ENCODE measurements around the gene GK. TPM values are rescaled to one million over a fixed set of nuclear protein-coding genes. Genes with fewer than 3 reads are reported as not detected.

Gene GK
- total and polyA plus RNA-seq, 2 of the 8 experiments (the other 6 are each of a cell fraction or from before 2014, with no cell fraction given), result 2.9 to 11.2 TPM

GRCh38 chrX:30635630-30636029 is 17.6 kb upstream of the GK start:
- no peak overlapping the region for H4K5ac ChIP-seq (ENCODE audit: insufficient read length, low read depth, low read length)
- no peaks in the 10 kb centered on the region for H4K20me1 ChIP-seq (replicated peaks in 1 of 2; ENCODE audit: control insufficient read depth in 1 of 2, insufficient read depth in 2 of 2, low read length in 2 of 2)
- H3K4me3 ChIP-seq (ENCODE audit: extremely low read depth in 1 of 4, insufficient read depth in 2 of 4, low read depth in 3 of 4, low read length in 4 of 4), result no peak overlapping the region
- H3K79me1 ChIP-seq (ENCODE audit: low read depth, low read length), result no peaks in the 10 kb centered on the region
- H3K36me3 ChIP-seq (ENCODE audit: control insufficient read depth in 2 of 4, insufficient read depth in 4 of 4, low read length in 3 of 4), result no peaks in the 10 kb centered on the region
- no peaks in the 10 kb centered on the region for H3K79me2 ChIP-seq (ENCODE audit: control insufficient read depth in 1 of 2, insufficient read depth in 2 of 2, low read length in 2 of 2)
- WGBS, 2 experiments (ENCODE audit: extremely low coverage in 1 of 2, insufficient coverage in 1 of 2, insufficient read length in 1 of 2, insufficient replicate concordance in 2 of 2, low coverage in 1 of 2, low lambda C conversion rate in 2 of 2, missing lambda C conversion rate in 1 of 2), result 73% methylated on average over 4 of the region's 4 CpGs; no CpG with 5 or more reads in 1 of the 2 experiments
- H3K14ac ChIP-seq (ENCODE audit: insufficient read length), result no peak overlapping the region
- no peak for FAIRE-seq
- H3K27ac ChIP-seq (ENCODE audit: low read depth, low read length), result no peak overlapping the region
- H3K4ac ChIP-seq (replicated peaks; ENCODE audit: insufficient read length, low read depth, low read length), result no peak overlapping the region
- no peak overlapping the region for H3K23ac ChIP-seq (ENCODE audit: insufficient read length)
- no peak overlapping the region for H3K4me2 ChIP-seq (ENCODE audit: insufficient read depth in 1 of 2, low read depth in 2 of 2, low read length in 2 of 2)
- H2AK5ac ChIP-seq (ENCODE audit: low read depth, low read length), result no peak overlapping the region
- no peaks in the 10 kb centered on the region for H3K27me3 ChIP-seq (replicated peaks in 1 of 4; ENCODE audit: control insufficient read depth in 3 of 4, extremely low read depth in 1 of 4, insufficient read depth in 3 of 4, low read length in 3 of 4)
- H3K9ac ChIP-seq (replicated peaks in 1 of 4; ENCODE audit: extremely low read depth in 1 of 4, low read depth in 3 of 4, low read length in 3 of 4), result no peak overlapping the region
- H2BK20ac ChIP-seq (ENCODE audit: low read length), result no peak overlapping the region
- H3K23me2 ChIP-seq (ENCODE audit: low read depth, low read length), result no peaks in the 10 kb centered on the region
- DNase-seq (ENCODE audit: low read depth in 1 of 2, low spot score in 2 of 2), result no peak
- H3K18ac ChIP-seq (ENCODE audit: extremely low read depth, low read length), result no peak overlapping the region
- no peak overlapping the region for H2BK120ac ChIP-seq (replicated peaks; ENCODE audit: low read depth, low read length)
- TF ChIP-seq SRF (IDR thresholded peaks at IDR 0.05; ENCODE audit: low read depth, low read length), result no peak
- no peak for TF ChIP-seq RBBP5 (IDR thresholded peaks at IDR 0.05; ENCODE audit: borderline replicate concordance, low read depth, low read length)
- peak; percentile 53 to 56 for TF ChIP-seq RAD21 (IDR thresholded peaks at IDR 0.05 in 1 of 2, conservative IDR thresholded peaks at IDR 0.05 in 1 of 2; ENCODE audit: low read depth in 2 of 2, low read length in 2 of 2)
- no peak for TF ChIP-seq NRF1 (IDR thresholded peaks at IDR 0.05; ENCODE audit: low read depth, low read length)
- H2BK5ac ChIP-seq (ENCODE audit: low read depth, low read length), result no peak overlapping the region
- peaks cover 0 to 8% of the 10 kb centered on the region in 2 experiments; a peak in 1 of 4 replicates for H3K9me3 ChIP-seq (ENCODE audit: insufficient read depth in 2 of 2, low read depth in 1 of 2, low read length in 1 of 2)
- no peak overlapping the region for H3K56ac ChIP-seq (replicated peaks; ENCODE audit: insufficient read length, low read depth, low read length)
- POLR2A ChIA-PET (ENCODE audit: partially characterized antibody), result no interaction called here
- no peaks in the 10 kb centered on the region for H3K4me1 ChIP-seq (replicated peaks in 1 of 4; ENCODE audit: control insufficient read depth in 3 of 4, insufficient read depth in 4 of 4, low read length in 3 of 4)
- H2BK15ac ChIP-seq (ENCODE audit: low read length), result no peak overlapping the region
- no peak overlapping the region for H2BK12ac ChIP-seq (ENCODE audit: low read depth, low read length)
- no peak overlapping the region for H2AFZ ChIP-seq (ENCODE audit: low read length)
- H4K8ac ChIP-seq (ENCODE audit: extremely low read depth, insufficient read depth, low read length), result no peak overlapping the region
- no peak overlapping the region for H4K91ac ChIP-seq (replicated peaks; ENCODE audit: insufficient read length, low read length)
- CTCF ChIA-PET (ENCODE audit: partially characterized antibody), result interaction anchor here (0.6 to 1.7 kb wide), 17 partner anchors 16 to 235 kb away, joined by 3 to 13 read pairs (median 4); no protein-coding TSS in a partner anchor

All from H1 (cell line).